Caco-2 (cell line): Measurements from ENCODE around the gene BRINP1. TPM values are rescaled to one million over a fixed set of nuclear protein-coding genes. Genes with fewer than 3 reads are reported as not detected.

Experiments used
- Bru-seq: library from RNA; stranded (reverse); fragments of 400-500 nt; gene quantifications from one replicate; lab custom pipeline; 2021; lab: Mats Ljungman, UMichigan
- BruChase-seq, 2 experiments: library from RNA; stranded (reverse); fragments of 400-500 nt; gene quantifications; one replicate each; lab custom pipeline; 2021; lab: Mats Ljungman, UMichigan
- BruUV-seq: library from RNA; stranded (reverse); fragments of 400-500 nt; replicated peaks from 2 replicates; lab custom pipeline; 2021; lab: Mats Ljungman, UMichigan
- CTCF ChIA-PET: fragments of 300-600 bp; sonication (Branson Sonifier 250); formaldehyde crosslinking; loops from one replicate; lab custom pipeline; 2022; ENCODE audit warnings: antibody characterized with exemption; lab: Charles Lee
- POLR2A ChIA-PET: fragments of 300-600 bp; sonication (Branson Sonifier 250); formaldehyde crosslinking; loops from one replicate; lab custom pipeline; 2022; ENCODE audit warnings: antibody characterized with exemption; lab: Charles Lee
- DNase-seq, 2 experiments: peaks; one replicate each; pipeline versions ENCODE4 v3.0.0 to v3.0.0-alpha.2; 2020 to 2022
- H3K27me3 ChIP-seq: replicated peaks from 2 replicates; pipeline ENCODE4 v1.6.0; 2011; ENCODE audit warnings: low read length; ENCODE audit not compliant: control insufficient read depth, insufficient read depth
- H3K36me3 ChIP-seq: 2 replicates; pipeline ENCODE4 v1.5.1; 2011; ENCODE audit warnings: low read length; ENCODE audit not compliant: control insufficient read depth, insufficient read depth
- H3K4me1 ChIP-seq: fragments of 250-450 bp; sonication (Bioruptor Pico); 2 replicates; pipeline ENCODE4 v1.5.1; 2020; ENCODE audit warnings: mild to moderate bottlenecking
- H3K4me3 ChIP-seq: 2 replicates; pipeline ENCODE4 v1.5.1; 2011; ENCODE audit warnings: low read depth, mild to moderate bottlenecking, control low read depth, low read length
- H3K9me3 ChIP-seq: fragments of 250-450 bp; sonication (Bioruptor Pico); 2 replicates; pipeline ENCODE4 v1.5.1; 2020; ENCODE audit warnings: mild to moderate bottlenecking, moderate library complexity
- H3K27ac Mint-ChIP-seq: one replicate; pipeline ENCODE4 v1.8.0; 2022; ENCODE audit warnings: mixed read lengths; ENCODE audit not compliant: unreplicated experiment
- H3K27me3 Mint-ChIP-seq: one replicate; pipeline ENCODE4 v1.8.0; 2022; ENCODE audit warnings: mixed read lengths; ENCODE audit not compliant: insufficient read depth, unreplicated experiment
- H3K36me3 Mint-ChIP-seq: one replicate; pipeline ENCODE4 v1.8.0; 2022; ENCODE audit warnings: mild to moderate bottlenecking, mixed read lengths; ENCODE audit not compliant: insufficient read depth, unreplicated experiment
- H3K4me1 Mint-ChIP-seq: one replicate; pipeline ENCODE4 v1.8.0; 2022; ENCODE audit warnings: low read depth, mixed read lengths; ENCODE audit not compliant: unreplicated experiment
- H3K4me3 Mint-ChIP-seq: one replicate; pipeline ENCODE4 v1.8.0; 2022; ENCODE audit warnings: mild to moderate bottlenecking, moderate library complexity, mixed read lengths; ENCODE audit not compliant: unreplicated experiment
- H3K9me3 Mint-ChIP-seq: one replicate; pipeline ENCODE4 v1.8.0; 2022; ENCODE audit warnings: mixed read lengths; ENCODE audit not compliant: unreplicated experiment
- intact Hi-C: fragments of 100-400 bp; cut with micrococcal nuclease; formaldehyde crosslinking; loops from one replicate; pipeline ENCODE4 v1.10.0; 2022; ENCODE audit not compliant: unreplicated experiment
- long read RNA-seq: library from polyadenylated mRNA; stranded (forward); transcript quantifications from one replicate; pipeline ENCODE4 v2.0.0, GENCODE V29; 2022
- total RNA-seq: library from RNA; stranded (reverse); gene quantifications from 2 replicates; pipeline ENCODE4 v1.2.3, GENCODE V29; 2022
- TF ChIP-seq, protein P1 (sequence below), 2 experiments: fragments of 200-600 bp in 1 of 2; IDR thresholded peaks; 1 replicate in 1 of 2; 2 replicates in 1 of 2; pipeline versions ENCODE4 v1.5.1 to v1.8.0; 2011 to 2022; ENCODE audit warnings: antibody characterized with exemption in 1 of 2, control low read depth in 1 of 2, inconsistent platforms in 1 of 2, low read depth in 1 of 2, low read length in 1 of 2, mild to moderate bottlenecking in 1 of 2, moderate library complexity in 1 of 2; ENCODE audit not compliant: insufficient read depth in 1 of 2, severe bottlenecking in 1 of 2, unreplicated experiment in 1 of 2

BRINP1 gene
- not detected in 2 replicates for total RNA-seq
- percentile 2 among the genes with signal in this experiment for Bru-seq, nascent RNA
- BruChase-seq, experiment 1, labeled RNA remaining after a 2-hour chase: percentile 0 among the genes with signal in this experiment
- percentile 1 among the genes with signal in this experiment for BruChase-seq, experiment 2, labeled RNA remaining after a 6-hour chase
- long read RNA-seq: 0 reads

GRCh38 chr9:119368681-119369581 lies at the start of gene BRINP1:
Gene BRINP1, minus strand, starts transcription at chr9:119369435. Its CDS starts 56,080 bp downstream, at chr9:119313355.
- intact Hi-C loops: loop anchor here (5.0 kb wide), 3 partner anchors 847 to 1587 kb away; no protein-coding TSS in a partner anchor
- H3K27ac Mint-ChIP-seq: no peak within 1 kb of the TSS
- Histone ChIP-seq H3K36me3 (no peaks in the 10 kb centered on the region), H3K4me1 (no peaks in the 10 kb centered on the region), H3K27me3 (no peaks in the 10 kb centered on the region), H3K9me3 (no peaks in the 10 kb centered on the region), H3K4me3 (no peak within 1 kb of the TSS)
- no TSS peak for BruUV-seq
- ChIA-PET CTCF (no interaction called here), POLR2A (no interaction called here)
- TF ChIP-seq, protein P1, sequence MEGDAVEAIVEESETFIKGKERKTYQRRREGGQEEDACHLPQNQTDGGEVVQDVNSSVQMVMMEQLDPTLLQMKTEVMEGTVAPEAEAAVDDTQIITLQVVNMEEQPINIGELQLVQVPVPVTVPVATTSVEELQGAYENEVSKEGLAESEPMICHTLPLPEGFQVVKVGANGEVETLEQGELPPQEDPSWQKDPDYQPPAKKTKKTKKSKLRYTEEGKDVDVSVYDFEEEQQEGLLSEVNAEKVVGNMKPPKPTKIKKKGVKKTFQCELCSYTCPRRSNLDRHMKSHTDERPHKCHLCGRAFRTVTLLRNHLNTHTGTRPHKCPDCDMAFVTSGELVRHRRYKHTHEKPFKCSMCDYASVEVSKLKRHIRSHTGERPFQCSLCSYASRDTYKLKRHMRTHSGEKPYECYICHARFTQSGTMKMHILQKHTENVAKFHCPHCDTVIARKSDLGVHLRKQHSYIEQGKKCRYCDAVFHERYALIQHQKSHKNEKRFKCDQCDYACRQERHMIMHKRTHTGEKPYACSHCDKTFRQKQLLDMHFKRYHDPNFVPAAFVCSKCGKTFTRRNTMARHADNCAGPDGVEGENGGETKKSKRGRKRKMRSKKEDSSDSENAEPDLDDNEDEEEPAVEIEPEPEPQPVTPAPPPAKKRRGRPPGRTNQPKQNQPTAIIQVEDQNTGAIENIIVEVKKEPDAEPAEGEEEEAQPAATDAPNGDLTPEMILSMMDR (IDR thresholded peaks at IDR 0.05; ENCODE audit: insufficient read depth in 1 of 2, low read depth in 1 of 2, low read length in 1 of 2, severe bottlenecking in 1 of 2, unreplicated experiment in 1 of 2): no peak
- H3K4me1 Mint-ChIP-seq: no peaks in the 10 kb centered on the region
- no peaks in the 10 kb centered on the region for H3K36me3 Mint-ChIP-seq
- H3K27me3 Mint-ChIP-seq: peaks cover 6% of the 10 kb centered on the region
- H3K9me3 Mint-ChIP-seq: no peaks in the 10 kb centered on the region
- H3K4me3 Mint-ChIP-seq: no peak within 1 kb of the TSS
- no peak for DNase-seq

DNA sequence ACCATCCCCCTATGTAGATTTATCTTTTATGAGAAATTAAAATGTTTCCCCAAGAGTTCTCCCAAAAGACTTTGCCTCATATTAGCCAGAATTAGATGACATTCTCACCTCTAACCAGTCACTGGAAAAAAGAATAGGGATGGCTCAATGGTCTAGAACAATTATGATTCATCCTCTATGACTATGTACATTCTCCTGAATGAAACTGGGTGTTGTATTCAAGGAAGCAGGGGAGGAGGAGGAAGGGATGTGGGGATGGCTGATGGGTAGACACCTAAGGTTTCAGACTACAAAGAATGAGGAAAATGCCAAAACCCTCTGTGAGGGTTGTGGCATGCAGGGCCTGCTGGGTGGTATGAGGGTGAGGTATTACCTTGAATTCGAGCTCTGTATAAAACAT lies 49.5 kb upstream of the BRINP1 start:
- Mint-ChIP-seq H3K9me3 (no peaks in the 10 kb centered on the region), H3K27ac (no peak overlapping the region), H3K36me3 (no peaks in the 10 kb centered on the region), H3K4me3 (no peak overlapping the region), H3K4me1 (no peaks in the 10 kb centered on the region), H3K27me3 (peaks cover 4% of the 10 kb centered on the region)
- H3K9me3 ChIP-seq: no peaks in the 10 kb centered on the region
- BruUV-seq: no TSS peak
- no peaks in the 10 kb centered on the region for H3K36me3 ChIP-seq
- DNase-seq: no peak
- TF ChIP-seq, protein P1 (IDR thresholded peaks at IDR 0.05; ENCODE audit: insufficient read depth in 1 of 2, low read depth in 1 of 2, low read length in 1 of 2, severe bottlenecking in 1 of 2, unreplicated experiment in 1 of 2): no peak
- H3K4me1 ChIP-seq: no peaks in the 10 kb centered on the region
- H3K4me3 ChIP-seq: no peak overlapping the region
- CTCF ChIA-PET: no interaction called here
- no peaks in the 10 kb centered on the region for H3K27me3 ChIP-seq
- intact Hi-C loops: no loop called here
- POLR2A ChIA-PET: no interaction called here

GRCh38 chr9:119416793-119417192 lies 47.6 kb upstream of the BRINP1 start:
- ChIA-PET CTCF (no interaction called here), POLR2A (no interaction called here)
- no peaks in the 10 kb centered on the region for H3K27me3 ChIP-seq
- no peak overlapping the region for H3K4me3 ChIP-seq
- intact Hi-C loops: no loop called here
- Mint-ChIP-seq H3K36me3 (no peaks in the 10 kb centered on the region), H3K27ac (no peak overlapping the region), H3K9me3 (no peaks in the 10 kb centered on the region), H3K27me3 (peaks cover 4% of the 10 kb centered on the region), H3K4me1 (no peaks in the 10 kb centered on the region), H3K4me3 (no peak overlapping the region)
- TF ChIP-seq, protein P1 (IDR thresholded peaks at IDR 0.05; ENCODE audit: insufficient read depth in 1 of 2, low read depth in 1 of 2, low read length in 1 of 2, severe bottlenecking in 1 of 2, unreplicated experiment in 1 of 2): no peak
- no peaks in the 10 kb centered on the region for H3K36me3 ChIP-seq
- no peaks in the 10 kb centered on the region for H3K9me3 ChIP-seq
- BruUV-seq: no TSS peak
- no peak for DNase-seq
- H3K4me1 ChIP-seq: no peaks in the 10 kb centered on the region
